ENCODE measurements around the gene TRRAP. TPM values are rescaled to one million over a fixed set of nuclear protein-coding genes. Genes with fewer than 3 reads are reported as not detected.
A peak's percentile ranks its signal among the peaks of the same experiment; 100 is the strongest.

Gene TRRAP
- total and polyA plus RNA-seq, 2 experiments from 2014 or later: 14.9 to 58.7 TPM

- DNase-seq (ENCODE audit: low spot score) (peak; percentile 50), ATAC-seq (peak; percentile 80)
- H3K36me3 Mint-ChIP-seq (ENCODE audit: low read depth): peaks cover 100% of the 10 kb centered on the region
- H3K27me3 ChIP-seq (ENCODE audit: insufficient read depth): no peaks in the 10 kb centered on the region
- no peak overlapping the region for H3K4me3 ChIP-seq
- H3K27ac ChIP-seq (ENCODE audit: low read depth): no peak overlapping the region
- H4K20me1 ChIP-seq (replicated peaks; ENCODE audit: insufficient read depth): 0 out of 2 replicates have a peak, but pooled peaks cover 2% of the 10 kb centered on the region
- no peaks in the 10 kb centered on the region for H3K79me2 ChIP-seq (replicated peaks; ENCODE audit: insufficient read depth)
- H3K27ac Mint-ChIP-seq: no peak overlapping the region
- peaks cover 19% of the 10 kb centered on the region; the same call in 2 of the 3 replicates for H3K9me3 Mint-ChIP-seq
- H2AFZ ChIP-seq: no peak overlapping the region
- H3K4me1 Mint-ChIP-seq: no peaks in the 10 kb centered on the region
- no peak overlapping the region for H3K4me2 ChIP-seq
- no peak overlapping the region for H3K4me3 Mint-ChIP-seq
- no peaks in the 10 kb centered on the region for H3K9me2 ChIP-seq (ENCODE audit: insufficient read depth)
- H3K4me1 ChIP-seq (ENCODE audit: insufficient read depth): no peaks in the 10 kb centered on the region
- TF ChIP-seq CTCF (conservative IDR thresholded peaks at IDR 0.05; ENCODE audit: low read depth in 2 of 2) (peak in 1 of 2 experiments; percentile 35; a peak in 2 of 4 replicates), ETS1 (IDR thresholded peaks at IDR 0.05) (no peak)
- peaks cover 3% of the 10 kb centered on the region for H3K27me3 Mint-ChIP-seq (ENCODE audit: insufficient read depth, low read depth, poor library complexity)
- H3K36me3 ChIP-seq (ENCODE audit: insufficient read depth): peaks cover 64% of the 10 kb centered on the region
- H3F3A ChIP-seq (replicated peaks; ENCODE audit: low read depth): no peaks in the 10 kb centered on the region
These were observed 29.2 kb downstream of the TRRAP start for GRCh38 chr7:98907570-98907969.

GRCh38 chr7:98908585-98908984 lies 30.3 kb downstream of the TRRAP start:
- H3K4me1 ChIP-seq (ENCODE audit: insufficient read depth): no peaks in the 10 kb centered on the region
- H3K27ac Mint-ChIP-seq: no peak overlapping the region
- H3K79me2 ChIP-seq (replicated peaks; ENCODE audit: insufficient read depth): no peaks in the 10 kb centered on the region
- H3K27ac ChIP-seq (ENCODE audit: low read depth): no peak overlapping the region
- H3K4me3 ChIP-seq: no peak overlapping the region
- H3K36me3 ChIP-seq (ENCODE audit: insufficient read depth): peaks cover 70% of the 10 kb centered on the region
- H3K4me1 Mint-ChIP-seq: no peaks in the 10 kb centered on the region
- peaks cover 100% of the 10 kb centered on the region for H3K36me3 Mint-ChIP-seq (ENCODE audit: low read depth)
- ATAC-seq (no peak), DNase-seq (ENCODE audit: low spot score) (no peak)
- H3K9me3 Mint-ChIP-seq: peaks cover 19% of the 10 kb centered on the region; the same call in 2 of the 3 replicates
- no peaks in the 10 kb centered on the region for H3K9me2 ChIP-seq (ENCODE audit: insufficient read depth)
- H3K4me3 Mint-ChIP-seq: no peak overlapping the region
- H2AFZ ChIP-seq: no peak overlapping the region
- no peaks in the 10 kb centered on the region for H4K20me1 ChIP-seq (replicated peaks; ENCODE audit: insufficient read depth)
- no peaks in the 10 kb centered on the region for H3K27me3 ChIP-seq (ENCODE audit: insufficient read depth)
- H3K27me3 Mint-ChIP-seq (ENCODE audit: insufficient read depth, low read depth, poor library complexity): peaks cover 1% of the 10 kb centered on the region
- H3F3A ChIP-seq (replicated peaks; ENCODE audit: low read depth): no peaks in the 10 kb centered on the region
- TF ChIP-seq CTCF (conservative IDR thresholded peaks at IDR 0.05; ENCODE audit: low read depth in 2 of 2) (no peak), ZNF331 (CRISPR knock-in tag; IDR thresholded peaks at IDR 0.05; ENCODE audit: low read depth) (no peak), STAT1 (IDR thresholded peaks at IDR 0.05; ENCODE audit: unreplicated experiment) (no peak), ZNF114 (CRISPR knock-in tag; IDR thresholded peaks at IDR 0.05) (no peak), POLR2AphosphoS5 (IDR thresholded peaks at IDR 0.05; ENCODE audit: low read depth) (no peak), EZH2 (IDR thresholded peaks at IDR 0.05; ENCODE audit: low read depth, unreplicated experiment) (no peak), NANOG (IDR thresholded peaks at IDR 0.05; ENCODE audit: borderline replicate concordance) (no peak), JUNB (IDR thresholded peaks at IDR 0.05; ENCODE audit: unreplicated experiment) (no peak)
- H3K4me2 ChIP-seq: no peak overlapping the region

All from GM23338 (cell line).